Transverse colon (tissue), 4 donors: Measurements from ENCODE around the gene TNRC18.

ENCODE experiments used
- CTCF ChIP-seq, 5 experiments: fragments of 200-600 bp in 3 of 5; fragments of 450-650 bp in 2 of 5; sonication (generic) in 3 of 5; IDR thresholded peaks; 1 replicate in 2 of 5; 2 replicates in 3 of 5; pipeline ENCODE4 v1.5.1; 2016 to 2017; ENCODE audit warnings: antibody characterized with exemption in 5 of 5, inconsistent platforms in 3 of 5, mild to moderate bottlenecking in 2 of 5, moderate library complexity in 1 of 5
- EP300 ChIP-seq: sonication (generic); formaldehyde crosslinking; IDR thresholded peaks from one replicate; pipeline ENCODE4 v1.6.1; 2017; ENCODE audit warnings: antibody characterized with exemption, low read depth
- POLR2A ChIP-seq: fragments of 450-650 bp; IDR thresholded peaks from one replicate; pipeline ENCODE4 v1.6.1; 2016; ENCODE audit warnings: antibody characterized with exemption, mild to moderate bottlenecking, moderate library complexity
- POLR2AphosphoS5 ChIP-seq, 3 donors: sonication (generic); formaldehyde crosslinking; IDR thresholded peaks; one replicate each; pipeline ENCODE4 v1.6.1; 2016; ENCODE audit warnings: antibody characterized with exemption in 3 of 3

DNA sequence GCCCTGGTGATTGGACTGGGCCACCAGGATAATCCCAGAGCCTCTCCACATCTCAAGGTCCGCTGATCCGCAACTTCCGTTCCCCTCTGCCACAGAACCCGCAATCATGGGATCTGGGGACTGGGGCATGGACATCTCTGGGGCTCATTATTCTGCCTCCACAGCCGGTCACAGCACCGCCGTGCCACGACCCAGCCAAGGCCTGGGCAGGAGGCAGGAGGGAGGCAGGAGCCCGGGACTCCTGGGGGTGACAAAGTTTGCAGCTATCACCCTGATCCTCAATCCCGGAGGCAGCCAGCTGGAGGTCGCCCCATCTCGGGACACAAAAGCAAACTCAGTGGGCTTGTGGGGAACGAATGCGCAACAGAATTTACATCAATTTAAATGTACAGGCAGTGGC is 42.9 kb upstream of the TNRC18 start:
- TF ChIP-seq CTCF (IDR thresholded peaks at IDR 0.05) (no peak), POLR2AphosphoS5 (IDR thresholded peaks at IDR 0.05) (no peak), EP300 (no peak), POLR2A (no peak)
